GM19463 (cell line): ENCODE measurements around the gene ACAP2.

ENCODE experiments used
- ATAC-seq: cut with Tn5 transposase; IDR thresholded peaks from one replicate; pipeline ENCODE4 v1.9.1; 2021; ENCODE audit warnings: mild to moderate bottlenecking, moderate library complexity; ENCODE audit not compliant: unreplicated experiment

Gene ACAP2

GRCh38 chr3:195224980-195225580 is 217.7 kb downstream of the ACAP2 start:
- ATAC-seq: no peak
